ENCODE results near the gene SAPCD1.

The SAPCD1 gene

DNA sequence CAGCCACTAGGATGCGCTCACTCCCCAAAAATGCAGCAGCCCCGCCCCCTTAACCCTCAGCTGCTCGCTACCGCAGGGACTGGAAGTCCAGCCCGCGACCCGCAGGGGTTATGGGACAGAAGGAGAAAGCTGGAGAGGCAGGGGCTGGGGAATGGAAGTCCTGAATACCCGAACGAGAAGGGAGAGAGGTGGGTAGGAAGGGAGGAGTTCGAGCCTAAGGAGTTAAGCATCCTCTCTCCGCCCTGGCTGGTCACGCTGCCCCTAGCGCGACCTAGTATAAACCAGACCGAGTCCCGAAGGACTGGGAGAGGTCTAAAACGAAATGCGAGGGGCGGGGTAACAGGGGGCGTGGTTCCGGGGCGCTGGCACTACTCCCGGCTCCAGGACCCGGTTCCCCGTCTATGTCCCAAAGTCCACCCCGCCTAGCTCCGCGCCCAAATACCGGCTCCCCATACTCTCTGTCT is 32.9 kb upstream of the SAPCD1 start:
- no peaks in the 10 kb centered on the region for H3K9me3 ChIP-seq (replicated peaks; ENCODE audit: insufficient read depth, low read length)
- peaks cover 40% of the 10 kb centered on the region for H3K4me1 ChIP-seq (ENCODE audit: low read length)
- TF ChIP-seq EZH2phosphoT487 (IDR thresholded peaks at IDR 0.05; ENCODE audit: low read length) (no peak), EZH2 (optimal IDR thresholded peaks at IDR 0.05; ENCODE audit: low read depth, low read length) (no peak)
- TF ChIP-seq, protein P1, sequence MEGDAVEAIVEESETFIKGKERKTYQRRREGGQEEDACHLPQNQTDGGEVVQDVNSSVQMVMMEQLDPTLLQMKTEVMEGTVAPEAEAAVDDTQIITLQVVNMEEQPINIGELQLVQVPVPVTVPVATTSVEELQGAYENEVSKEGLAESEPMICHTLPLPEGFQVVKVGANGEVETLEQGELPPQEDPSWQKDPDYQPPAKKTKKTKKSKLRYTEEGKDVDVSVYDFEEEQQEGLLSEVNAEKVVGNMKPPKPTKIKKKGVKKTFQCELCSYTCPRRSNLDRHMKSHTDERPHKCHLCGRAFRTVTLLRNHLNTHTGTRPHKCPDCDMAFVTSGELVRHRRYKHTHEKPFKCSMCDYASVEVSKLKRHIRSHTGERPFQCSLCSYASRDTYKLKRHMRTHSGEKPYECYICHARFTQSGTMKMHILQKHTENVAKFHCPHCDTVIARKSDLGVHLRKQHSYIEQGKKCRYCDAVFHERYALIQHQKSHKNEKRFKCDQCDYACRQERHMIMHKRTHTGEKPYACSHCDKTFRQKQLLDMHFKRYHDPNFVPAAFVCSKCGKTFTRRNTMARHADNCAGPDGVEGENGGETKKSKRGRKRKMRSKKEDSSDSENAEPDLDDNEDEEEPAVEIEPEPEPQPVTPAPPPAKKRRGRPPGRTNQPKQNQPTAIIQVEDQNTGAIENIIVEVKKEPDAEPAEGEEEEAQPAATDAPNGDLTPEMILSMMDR (IDR thresholded peaks at IDR 0.05; ENCODE audit: low read length) = no peak; the same call in 1 of the 2 replicates
- peak overlapping the region; percentile 59; the same call in 1 of the 2 replicates for H2AFZ ChIP-seq (ENCODE audit: low read length)
- no peaks in the 10 kb centered on the region for H3K9me2 ChIP-seq (replicated peaks; ENCODE audit: insufficient read depth, low read length)
- peak overlapping the region; percentile 86; the same call in 1 of the 2 replicates for H3K27ac ChIP-seq (ENCODE audit: low read length)
- H3K79me2 ChIP-seq (ENCODE audit: low read length) = peaks cover 31% of the 10 kb centered on the region
- no peaks in the 10 kb centered on the region for H4K20me1 ChIP-seq (ENCODE audit: insufficient read depth, low read length)
- peak overlapping the region; percentile 76 for H3K9ac ChIP-seq (ENCODE audit: low read length)
- peak overlapping the region; percentile 81 for H3K4me3 ChIP-seq (ENCODE audit: low read length)
- peaks cover 10% of the 10 kb centered on the region for H3K36me3 ChIP-seq (replicated peaks; ENCODE audit: insufficient read depth, low read length)
- peak overlapping the region; percentile 93 for H3K4me2 ChIP-seq (ENCODE audit: low read depth, low read length)
- H3K27me3 ChIP-seq (replicated peaks; ENCODE audit: insufficient read depth, low read length) = no peaks in the 10 kb centered on the region
- peak; percentile 78 for DNase-seq
- peaks cover 64% of the 10 kb centered on the region for H3F3A ChIP-seq (ENCODE audit: insufficient read depth, low read length)

DNA sequence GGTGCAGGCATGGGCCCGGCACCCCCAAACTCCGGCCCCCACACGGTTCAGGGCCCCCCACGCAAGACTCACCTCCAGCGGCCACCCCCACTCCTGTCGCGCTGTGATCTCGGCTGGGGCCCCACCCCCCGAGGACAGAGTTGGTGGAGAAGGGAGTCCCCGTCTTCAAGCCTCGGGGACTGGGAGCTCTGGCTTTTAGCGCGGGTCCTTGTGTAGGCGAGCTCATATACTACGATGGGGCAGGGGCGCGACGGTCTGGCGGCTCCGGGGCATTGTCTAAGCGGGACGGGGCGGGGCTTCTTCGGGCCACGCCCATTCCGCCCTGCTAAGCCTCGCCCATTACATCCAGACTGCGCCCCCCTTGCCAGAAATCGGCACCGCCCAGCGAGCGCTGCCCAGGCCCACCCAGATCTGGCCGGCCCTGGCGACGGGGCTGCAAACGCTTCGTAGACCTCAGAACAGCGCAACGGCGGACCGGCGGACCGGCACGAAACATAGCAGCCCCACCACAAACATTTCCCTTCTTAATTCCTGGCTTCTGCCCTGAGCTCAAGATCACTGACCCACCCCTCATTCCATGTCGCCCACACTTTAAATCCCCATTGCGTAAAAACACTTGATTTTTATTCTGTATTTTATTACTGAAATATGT is 32.4 kb upstream of the SAPCD1 start:
- DNase-seq = peak; percentile 67
- Histone ChIP-seq H3K36me3 (replicated peaks; ENCODE audit: insufficient read depth, low read length) (peaks cover 10% of the 10 kb centered on the region), H2AFZ (ENCODE audit: low read length) (0 out of 2 replicates have a peak overlapping the region, but pooled peaks have one; percentile 59)

DNA sequence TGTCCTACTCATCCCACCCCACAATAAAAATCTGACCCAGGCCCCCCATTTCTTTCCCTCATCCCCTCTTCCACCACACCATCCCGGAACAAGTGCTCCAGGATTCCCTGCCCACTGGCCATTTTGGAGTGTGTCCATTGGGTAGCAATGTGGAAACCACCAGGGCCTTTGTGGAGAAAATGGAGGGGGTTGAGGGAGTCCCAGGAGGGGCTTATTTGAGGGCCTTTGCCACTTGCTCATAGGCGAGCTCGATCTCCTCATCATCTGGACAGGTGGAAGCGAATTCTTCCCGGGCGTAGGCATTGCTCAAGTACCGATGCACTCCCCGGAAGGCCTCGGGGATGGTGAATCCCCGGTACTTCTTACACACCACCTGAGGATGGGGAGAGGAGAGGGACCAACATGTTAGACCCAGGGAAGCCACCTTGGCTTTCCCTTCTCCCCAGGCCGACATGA is 31.8 kb upstream of the SAPCD1 start:
- peaks cover 42% of the 10 kb centered on the region for H3K79me2 ChIP-seq (ENCODE audit: low read length)
- no peaks in the 10 kb centered on the region for H4K20me1 ChIP-seq (ENCODE audit: insufficient read depth, low read length)
- no peaks in the 10 kb centered on the region for H3K9me2 ChIP-seq (replicated peaks; ENCODE audit: insufficient read depth, low read length)
- H3K4me1 ChIP-seq (ENCODE audit: low read length) = peaks cover 40% of the 10 kb centered on the region
- H3K27me3 ChIP-seq (replicated peaks; ENCODE audit: insufficient read depth, low read length) = no peaks in the 10 kb centered on the region
- H3F3A ChIP-seq (ENCODE audit: insufficient read depth, low read length) = peaks cover 75% of the 10 kb centered on the region
- H3K27ac ChIP-seq (ENCODE audit: low read length) = peak overlapping the region; percentile 86; the same call in 1 of the 2 replicates
- peak overlapping the region; percentile 93; the same call in 1 of the 2 replicates for H3K4me2 ChIP-seq (ENCODE audit: low read depth, low read length)
- H2AFZ ChIP-seq (ENCODE audit: low read length) = no peak overlapping the region
- no peak overlapping the region for H3K9ac ChIP-seq (ENCODE audit: low read length)
- H3K36me3 ChIP-seq (replicated peaks; ENCODE audit: insufficient read depth, low read length) = peaks cover 10% of the 10 kb centered on the region
- no peaks in the 10 kb centered on the region for H3K9me3 ChIP-seq (replicated peaks; ENCODE audit: insufficient read depth, low read length)
- H3K4me3 ChIP-seq (ENCODE audit: low read length) = no peak overlapping the region
- no peak for TF ChIP-seq EZH2phosphoT487 (IDR thresholded peaks at IDR 0.05; ENCODE audit: low read length)
- no peak for TF ChIP-seq EZH2 (optimal IDR thresholded peaks at IDR 0.05; ENCODE audit: low read depth, low read length)
- TF ChIP-seq, protein P1 (IDR thresholded peaks at IDR 0.05; ENCODE audit: low read length) = no peak
- DNase-seq = no peak

More for the DNA sequence above, 32.4 kb upstream of the SAPCD1 start:
- peak overlapping the region; percentile 86; the same call in 1 of the 2 replicates for H3K27ac ChIP-seq (ENCODE audit: low read length)
- TF ChIP-seq, protein P1 (IDR thresholded peaks at IDR 0.05; ENCODE audit: low read length) = no peak
- TF ChIP-seq EZH2 (optimal IDR thresholded peaks at IDR 0.05; ENCODE audit: low read depth, low read length) (no peak), EZH2phosphoT487 (IDR thresholded peaks at IDR 0.05; ENCODE audit: low read length) (no peak)
- H3K4me3 ChIP-seq (ENCODE audit: low read length) = peak overlapping the region; percentile 81
- no peaks in the 10 kb centered on the region for H3K9me3 ChIP-seq (replicated peaks; ENCODE audit: insufficient read depth, low read length)
- H4K20me1 ChIP-seq (ENCODE audit: insufficient read depth, low read length) = no peaks in the 10 kb centered on the region
- H3K4me2 ChIP-seq (ENCODE audit: low read depth, low read length) = peak overlapping the region; percentile 93
- peaks cover 37% of the 10 kb centered on the region for H3K79me2 ChIP-seq (ENCODE audit: low read length)
- no peaks in the 10 kb centered on the region for H3K27me3 ChIP-seq (replicated peaks; ENCODE audit: insufficient read depth, low read length)
- peaks cover 40% of the 10 kb centered on the region for H3K4me1 ChIP-seq (ENCODE audit: low read length)
- peaks cover 70% of the 10 kb centered on the region for H3F3A ChIP-seq (ENCODE audit: insufficient read depth, low read length)
- H3K9ac ChIP-seq (ENCODE audit: low read length) = peak overlapping the region; percentile 76
- H3K9me2 ChIP-seq (replicated peaks; ENCODE audit: insufficient read depth, low read length) = no peaks in the 10 kb centered on the region
